Body of pancreas (tissue), 4 donors: ENCODE measurements around the gene DNALI1.

Experiments
- POLR2A ChIP-seq, 3 donors: fragments of 450-650 bp; IDR thresholded peaks; one replicate each; pipeline ENCODE4 v1.6.1; 2016; ENCODE audit warnings: antibody characterized with exemption in 3 of 3, mild to moderate bottlenecking in 2 of 3
- TF ChIP-seq, protein P1 (sequence below), 7 experiments: fragments of 450-650 bp in 4 of 7; fragments of 200-600 bp in 3 of 7; sonication (generic) in 3 of 7; IDR thresholded peaks; one replicate each; pipeline ENCODE4 v1.5.1; 2016 to 2019; ENCODE audit warnings: antibody characterized with exemption in 7 of 7

- TF ChIP-seq, protein P1, sequence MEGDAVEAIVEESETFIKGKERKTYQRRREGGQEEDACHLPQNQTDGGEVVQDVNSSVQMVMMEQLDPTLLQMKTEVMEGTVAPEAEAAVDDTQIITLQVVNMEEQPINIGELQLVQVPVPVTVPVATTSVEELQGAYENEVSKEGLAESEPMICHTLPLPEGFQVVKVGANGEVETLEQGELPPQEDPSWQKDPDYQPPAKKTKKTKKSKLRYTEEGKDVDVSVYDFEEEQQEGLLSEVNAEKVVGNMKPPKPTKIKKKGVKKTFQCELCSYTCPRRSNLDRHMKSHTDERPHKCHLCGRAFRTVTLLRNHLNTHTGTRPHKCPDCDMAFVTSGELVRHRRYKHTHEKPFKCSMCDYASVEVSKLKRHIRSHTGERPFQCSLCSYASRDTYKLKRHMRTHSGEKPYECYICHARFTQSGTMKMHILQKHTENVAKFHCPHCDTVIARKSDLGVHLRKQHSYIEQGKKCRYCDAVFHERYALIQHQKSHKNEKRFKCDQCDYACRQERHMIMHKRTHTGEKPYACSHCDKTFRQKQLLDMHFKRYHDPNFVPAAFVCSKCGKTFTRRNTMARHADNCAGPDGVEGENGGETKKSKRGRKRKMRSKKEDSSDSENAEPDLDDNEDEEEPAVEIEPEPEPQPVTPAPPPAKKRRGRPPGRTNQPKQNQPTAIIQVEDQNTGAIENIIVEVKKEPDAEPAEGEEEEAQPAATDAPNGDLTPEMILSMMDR (IDR thresholded peaks at IDR 0.05), result no peak
- TF ChIP-seq POLR2A (IDR thresholded peaks at IDR 0.05), result no peak
These were observed 43.2 kb downstream of the DNALI1 start for GRCh38 chr1:37599940-37600339.
